Ovary (tissue), 9 donors: ENCODE results near the gene CACNB4. TPM values are rescaled to one million over a fixed set of nuclear protein-coding genes. Genes with fewer than 3 reads are reported as not detected.

ENCODE experiments used
- DNase-seq, 5 donors: peaks; one replicate each; pipeline ENCODE4 v3.0.0-alpha.2; 2019 to 2020
- H3K27ac ChIP-seq, 2 donors: fragments of 200-600 bp; one replicate each; pipeline versions ENCODE4 v1.5.1 to v1.8.0; 2019 to 2022
- H3K27me3 ChIP-seq: fragments of 200-600 bp; one replicate; pipeline ENCODE4 v1.8.0; 2022
- H3K36me3 ChIP-seq: fragments of 200-600 bp; sonication (generic); one replicate; pipeline ENCODE4 v1.5.1; 2019
- H3K4me1 ChIP-seq: one replicate; pipeline ENCODE4 v1.8.1; 2013; ENCODE audit warnings: mild to moderate bottlenecking, moderate library complexity; ENCODE audit not compliant: insufficient read depth
- H3K4me3 ChIP-seq: fragments of 200-600 bp; sonication (generic); one replicate; pipeline ENCODE4 v1.5.1; 2017
- H3K9me3 ChIP-seq, 2 donors: fragments of 200-600 bp in 1 of 2; sonication (generic) in 1 of 2; one replicate each; pipeline versions ENCODE4 v1.5.1 to v1.8.1; 2013 to 2019; ENCODE audit warnings: mild to moderate bottlenecking in 1 of 2, moderate library complexity in 1 of 2
- CTCF ChIP-seq, 3 donors: fragments of 450-650 bp in 2 of 3; fragments of 200-600 bp in 1 of 3; IDR thresholded peaks; one replicate each; pipeline versions ENCODE4 v1.5.1 to v1.8.0; 2016 to 2022; ENCODE audit warnings: antibody characterized with exemption in 3 of 3, mild to moderate bottlenecking in 1 of 3
- EP300 ChIP-seq: sonication (generic); formaldehyde crosslinking; IDR thresholded peaks from one replicate; pipeline ENCODE4 v1.6.1; 2017; ENCODE audit warnings: antibody characterized with exemption
- POLR2A ChIP-seq: fragments of 450-650 bp; IDR thresholded peaks from one replicate; pipeline ENCODE4 v1.6.1; 2017; ENCODE audit warnings: antibody characterized with exemption, mild to moderate bottlenecking, moderate library complexity
- WGBS, 3 donors: extraction: QIAGEN DNeasy Blood & Tissue Kit in 1 of 3; methylation state at CpG; one replicate each; pipeline versions ENCODE4 v1.1.5 to v1.1.7; 2013 to 2017; 5-methylcytosine and 5-hydroxymethylcytosine counted together
- intact Hi-C, 4 donors: fragments of 100-400 bp; cut with DNase I; formaldehyde crosslinking; loops; one replicate each; pipeline versions ENCODE4 v1.11.0 to v1.15.1; 2022 to 2023
- polyA plus RNA-seq, 2 donors: library from polyadenylated mRNA; stranded (reverse); fragments of 200-250 nt in 1 of 2; fragments of 350-450 nt in 1 of 2; fragmentation: Illumina TruSeq in 1 of 2; extraction: RNeasy Lipid Tissue Mini Kit (QIAGEN cat#74804) in 1 of 2; gene quantifications; one replicate each; pipeline ENCODE4 v1.2.3, GENCODE V29; 2013 to 2014
- total RNA-seq, 7 donors: library from RNA; depleted of rRNA in 2 of 7; stranded (reverse); fragments of >200 nt in 2 of 7; fragmentation: NEBNext Ultra II Directional in 3 of 7; extraction: Animal tissue kit (Norgen Biotek cat#: 25700) in 3 of 7; gene quantifications; one replicate each; pipeline versions ENCODE4 v1.1.0 to v1.2.4, GENCODE V29; 2016 to 2023
- donor health status: DM: no; HTN: no; CAD: no; lungs with moderate emphysema.
- donor health status: DM: no; HTN: no; CAD: no.
- donor health status: Bipolar disorder and iron deficiency.
- donor health status: DM: yes; HTN: yes; CAD: no.
- donor health status: DM: no; HTN: no; CAD: no.
- donor health status: DM: yes; HTN: yes; CAD: no.

CACNB4 gene
- total and polyA plus RNA-seq, 9 donors, result 0.23 to 1.9 (median 1.0) TPM

GRCh38 chr2:152106464-152106863 lies 7.6 kb upstream of the CACNB4 start:
- TF ChIP-seq EP300, result no peak
- TF ChIP-seq POLR2A, result no peak
- no peak for TF ChIP-seq CTCF (IDR thresholded peaks at IDR 0.05)
- no peaks in the 10 kb centered on the region for H3K36me3 ChIP-seq
- H3K4me1 ChIP-seq, result no peaks in the 10 kb centered on the region
- 26 to 45% (median 41%) methylated on average over 4 of the region's 4 CpGs for WGBS, 3 donors
- intact Hi-C loops, result no loop called here
- no peaks in the 10 kb centered on the region for H3K9me3 ChIP-seq
- DNase-seq, result no peak
- no peak overlapping the region for H3K27ac ChIP-seq
- no peaks in the 10 kb centered on the region for H3K27me3 ChIP-seq
- H3K4me3 ChIP-seq, result no peak overlapping the region

DNA sequence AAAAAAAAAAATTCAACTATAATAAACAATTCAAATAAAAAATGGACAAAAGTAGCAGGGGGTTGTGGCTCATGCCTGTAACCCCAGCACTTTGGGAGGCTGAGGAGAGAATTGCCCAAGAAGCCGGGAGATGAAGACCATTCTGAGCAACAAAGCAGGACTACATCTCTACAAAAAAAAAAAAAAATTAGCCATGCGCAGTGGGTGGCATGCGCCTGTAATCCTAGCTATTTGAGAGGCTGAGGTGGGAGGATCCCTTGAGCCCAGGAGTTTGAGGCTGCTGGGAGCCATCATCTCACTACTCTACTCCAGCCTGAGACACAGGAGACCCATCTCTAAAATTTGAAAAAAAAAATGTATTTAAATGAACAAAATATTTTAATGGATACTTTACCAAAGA lies 4.4 kb upstream of the CACNB4 start:
- no peak overlapping the region for H3K4me3 ChIP-seq
- H3K36me3 ChIP-seq, result no peaks in the 10 kb centered on the region
- no peaks in the 10 kb centered on the region for H3K27me3 ChIP-seq
- TF ChIP-seq EP300 (no peak), POLR2A (no peak), CTCF (IDR thresholded peaks at IDR 0.05) (no peak)
- intact Hi-C loops, result no loop called here
- H3K27ac ChIP-seq, result no peak overlapping the region
- H3K4me1 ChIP-seq, result peaks cover 5% of the 10 kb centered on the region
- H3K9me3 ChIP-seq, result no peaks in the 10 kb centered on the region
- no peak for DNase-seq
- 96 to 99% (median 97%) methylated on average over 3 of the region's 3 CpGs for WGBS, 3 donors

GRCh38 chr2:152100961-152101360 lies 2.1 kb upstream of the CACNB4 start:
- 79 to 90% (median 87%) methylated on average over 2 of the region's 2 CpGs for WGBS, 3 donors
- TF ChIP-seq CTCF (IDR thresholded peaks at IDR 0.05) (no peak), EP300 (no peak), POLR2A (no peak)
- H3K27ac ChIP-seq, result no peak overlapping the region
- H3K9me3 ChIP-seq, result no peaks in the 10 kb centered on the region
- peaks cover 5% of the 10 kb centered on the region for H3K4me1 ChIP-seq
- H3K36me3 ChIP-seq, result no peaks in the 10 kb centered on the region
- H3K4me3 ChIP-seq, result no peak overlapping the region
- intact Hi-C loops, result no loop called here
- no peak for DNase-seq
- H3K27me3 ChIP-seq, result no peaks in the 10 kb centered on the region

GRCh38 chr2:152099367-152100050 lies 665 bp upstream of the CACNB4 start:
- no peak for TF ChIP-seq POLR2A
- no peak for TF ChIP-seq EP300
- no peak for TF ChIP-seq CTCF (IDR thresholded peaks at IDR 0.05)
- H3K4me1 ChIP-seq, result peaks cover 5% of the 10 kb centered on the region
- WGBS, 3 donors, result 12 to 17% (median 13%) methylated on average over 19 of the region's 19 CpGs
- H3K4me3 ChIP-seq, result peak overlapping the region; percentile 39
- DNase-seq, result no peak
- no peaks in the 10 kb centered on the region for H3K27me3 ChIP-seq
- H3K9me3 ChIP-seq, result no peaks in the 10 kb centered on the region
- H3K27ac ChIP-seq, result no peak overlapping the region
- intact Hi-C loops, result no loop called here
- no peaks in the 10 kb centered on the region for H3K36me3 ChIP-seq
